Stimulated activated CD4-positive, alpha-beta T cell treated with anti-CD3 and anti-CD28 coated beads, Interleukin-15, amount 100 ng/mL, for 1 hour (primary cell): ENCODE results near the gene CTBP2.

ENCODE experiments used
- DNase-seq, 2 donors: peaks; one replicate each; pipeline ENCODE4 v3.0.0-alpha.2; 2020; ENCODE audit warnings: low read depth in 1 of 2, low spot score in 1 of 2

The CTBP2 gene

GRCh38 chr10:125011926-125012705 is 148.2 kb downstream of the CTBP2 start:
- DNase-seq = no peak

- no peak for DNase-seq
These were observed 149.0 kb downstream of the CTBP2 start for GRCh38 chr10:125011171-125011925.

- DNase-seq = no peak
These were observed 150.0 kb downstream of the CTBP2 start for GRCh38 chr10:125010362-125010761.

- no peak for DNase-seq
These were observed 150.7 kb downstream of the CTBP2 start for GRCh38 chr10:125009661-125010161.

GRCh38 chr10:125008689-125009638 is 151.4 kb downstream of the CTBP2 start:
- no peak for DNase-seq

- no peak for DNase-seq
These were observed 152.9 kb downstream of the CTBP2 start for GRCh38 chr10:125007436-125007835.

- DNase-seq = no peak
These were observed 153.4 kb downstream of the CTBP2 start for GRCh38 chr10:125006921-125007426.

- DNase-seq = no peak
These were observed 154.1 kb downstream of the CTBP2 start for GRCh38 chr10:125006188-125006680.

GRCh38 chr10:125005312-125006187 is 154.8 kb downstream of the CTBP2 start:
- no peak for DNase-seq

- no peak for DNase-seq
These were observed 155.6 kb downstream of the CTBP2 start for GRCh38 chr10:125004571-125005311.

GRCh38 chr10:125003901-125004467 is 156.4 kb downstream of the CTBP2 start:
- DNase-seq = no peak

GRCh38 chr10:125003146-125003900 is 157.0 kb downstream of the CTBP2 start:
- DNase-seq = no peak

- DNase-seq = no peak
These were observed 157.8 kb downstream of the CTBP2 start for GRCh38 chr10:125002423-125003145.

GRCh38 chr10:125002047-125002422 is 158.3 kb downstream of the CTBP2 start:
- DNase-seq = no peak

- DNase-seq = no peak
These were observed 158.9 kb downstream of the CTBP2 start for GRCh38 chr10:125001313-125002046.
